Epithelial cell of esophagus (primary cell): ENCODE results near the gene CFAP251.
"Not testable (repeated sequence)": the region's sequence is repeated elsewhere in the genome, so short reads cannot be mapped to it uniquely, and the experiment has no call there.

Experiments used
- DNase-seq: peaks from one replicate; pipeline ENCODE4 v3.0.0; 2010; ENCODE audit warnings: low read depth
- H3K4me3 ChIP-seq: 2 replicates; pipeline ENCODE4 v1.5.1; 2011; ENCODE audit warnings: mild to moderate bottlenecking, low read length, control low read depth
- CTCF ChIP-seq: IDR thresholded peaks from 2 replicates; pipeline ENCODE4 v1.5.1; 2011; ENCODE audit warnings: low read depth, mild to moderate bottlenecking, low read length, control low read depth, inconsistent platforms; ENCODE audit not compliant: insufficient read depth; ENCODE audit errors: missing control alignments

CFAP251 gene

GRCh38 chr12:121981456-121981855, 63.1 kb downstream of the CFAP251 start:
- no peak for TF ChIP-seq CTCF
- no peak for DNase-seq
- H3K4me3 ChIP-seq = no peak overlapping the region

- no peak for TF ChIP-seq CTCF
- DNase-seq = no peak
- no peak overlapping the region for H3K4me3 ChIP-seq
Observed at GRCh38 chr12:121982950-121983349, 64.6 kb downstream of the CFAP251 start.

GRCh38 chr12:121983536-121984210, 65.3 kb downstream of the CFAP251 start:
- TF ChIP-seq CTCF = no peak
- DNase-seq = no peak
- no peak overlapping the region for H3K4me3 ChIP-seq

- no peak for TF ChIP-seq CTCF
- H3K4me3 ChIP-seq = no peak overlapping the region
- DNase-seq = no peak
Observed at GRCh38 chr12:121986489-121987245, 68.3 kb downstream of the CFAP251 start.

- not testable (repeated sequence) for DNase-seq, H3K4me3 ChIP-seq
Observed at GRCh38 chr12:121988519-121988918, 70.1 kb downstream of the CFAP251 start.

GRCh38 chr12:121989276-121990113, 71.1 kb downstream of the CFAP251 start:
- no peak overlapping the region for H3K4me3 ChIP-seq
- no peak for DNase-seq
- TF ChIP-seq CTCF = no peak

- no peak for DNase-seq
- no peak for TF ChIP-seq CTCF
- no peak overlapping the region for H3K4me3 ChIP-seq
Observed at GRCh38 chr12:121990114-121990647, 71.8 kb downstream of the CFAP251 start.
